ENCODE data around the gene FAM53B.

DNA sequence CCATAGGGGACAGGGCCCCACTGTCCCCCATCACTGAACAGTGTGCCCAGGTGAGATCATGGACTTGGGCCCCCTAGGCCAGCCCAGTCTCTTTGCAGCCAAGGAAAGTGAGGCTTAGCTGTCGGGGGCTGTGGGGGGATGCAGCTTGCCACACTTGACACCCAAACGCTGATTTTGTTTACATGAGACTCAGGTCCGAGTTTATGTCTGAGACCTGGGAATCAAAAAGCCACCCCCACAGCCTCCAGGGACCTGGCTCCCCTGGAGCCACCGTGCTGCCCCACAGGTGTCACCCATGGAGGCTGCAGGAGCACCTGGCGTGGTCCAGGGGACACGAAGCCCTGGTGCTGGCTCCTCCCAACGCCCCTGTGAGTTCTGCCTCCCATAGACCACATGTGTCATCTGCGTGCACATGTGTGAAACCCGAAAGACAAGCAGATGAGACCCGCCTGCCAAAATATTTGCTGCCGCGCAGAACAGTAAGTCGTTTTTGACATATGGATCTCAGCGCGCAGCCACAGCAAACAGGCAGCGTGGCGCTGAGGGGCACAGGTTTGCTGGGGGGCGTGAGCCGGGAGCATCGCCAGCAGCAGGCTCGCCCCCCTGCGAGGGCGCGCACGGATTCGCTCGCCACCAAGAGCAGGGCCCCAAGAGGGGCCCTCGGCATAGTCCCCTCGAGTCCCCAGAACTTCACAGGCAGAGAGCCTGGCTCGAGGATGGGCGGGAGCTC lies 170.3 kb downstream of the FAM53B start:
- TF ChIP-seq, protein P1, sequence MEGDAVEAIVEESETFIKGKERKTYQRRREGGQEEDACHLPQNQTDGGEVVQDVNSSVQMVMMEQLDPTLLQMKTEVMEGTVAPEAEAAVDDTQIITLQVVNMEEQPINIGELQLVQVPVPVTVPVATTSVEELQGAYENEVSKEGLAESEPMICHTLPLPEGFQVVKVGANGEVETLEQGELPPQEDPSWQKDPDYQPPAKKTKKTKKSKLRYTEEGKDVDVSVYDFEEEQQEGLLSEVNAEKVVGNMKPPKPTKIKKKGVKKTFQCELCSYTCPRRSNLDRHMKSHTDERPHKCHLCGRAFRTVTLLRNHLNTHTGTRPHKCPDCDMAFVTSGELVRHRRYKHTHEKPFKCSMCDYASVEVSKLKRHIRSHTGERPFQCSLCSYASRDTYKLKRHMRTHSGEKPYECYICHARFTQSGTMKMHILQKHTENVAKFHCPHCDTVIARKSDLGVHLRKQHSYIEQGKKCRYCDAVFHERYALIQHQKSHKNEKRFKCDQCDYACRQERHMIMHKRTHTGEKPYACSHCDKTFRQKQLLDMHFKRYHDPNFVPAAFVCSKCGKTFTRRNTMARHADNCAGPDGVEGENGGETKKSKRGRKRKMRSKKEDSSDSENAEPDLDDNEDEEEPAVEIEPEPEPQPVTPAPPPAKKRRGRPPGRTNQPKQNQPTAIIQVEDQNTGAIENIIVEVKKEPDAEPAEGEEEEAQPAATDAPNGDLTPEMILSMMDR (tag by site-specific recombination; IDR thresholded peaks at IDR 0.05) = no peak
- TF ChIP-seq REPIN1 (tag by site-specific recombination; IDR thresholded peaks at IDR 0.05; ENCODE audit: low read depth) (no peak), ZNF174 (tag by site-specific recombination; IDR thresholded peaks at IDR 0.05) (no peak), ZNF37A (tag by site-specific recombination; IDR thresholded peaks at IDR 0.05) (no peak), MEIS1 (CRISPR knock-in tag; IDR thresholded peaks at IDR 0.05; ENCODE audit: borderline replicate concordance) (no peak), YY1 (tag by site-specific recombination; IDR thresholded peaks at IDR 0.05) (no peak), ZNF560 (tag by site-specific recombination; IDR thresholded peaks at IDR 0.05; ENCODE audit: borderline replicate concordance) (no peak), ZNF558 (tag by site-specific recombination; IDR thresholded peaks at IDR 0.05) (no peak), ZNF416 (tag by site-specific recombination; IDR thresholded peaks at IDR 0.05) (no peak), ZNF184 (tag by site-specific recombination; IDR thresholded peaks at IDR 0.05) (no peak), ZNF423 (tag by site-specific recombination; IDR thresholded peaks at IDR 0.05) (no peak), TCF7L2 (IDR thresholded peaks at IDR 0.05; ENCODE audit: borderline replicate concordance, low read depth, low read length) (no peak)
- TF ChIP-seq, protein P2, sequence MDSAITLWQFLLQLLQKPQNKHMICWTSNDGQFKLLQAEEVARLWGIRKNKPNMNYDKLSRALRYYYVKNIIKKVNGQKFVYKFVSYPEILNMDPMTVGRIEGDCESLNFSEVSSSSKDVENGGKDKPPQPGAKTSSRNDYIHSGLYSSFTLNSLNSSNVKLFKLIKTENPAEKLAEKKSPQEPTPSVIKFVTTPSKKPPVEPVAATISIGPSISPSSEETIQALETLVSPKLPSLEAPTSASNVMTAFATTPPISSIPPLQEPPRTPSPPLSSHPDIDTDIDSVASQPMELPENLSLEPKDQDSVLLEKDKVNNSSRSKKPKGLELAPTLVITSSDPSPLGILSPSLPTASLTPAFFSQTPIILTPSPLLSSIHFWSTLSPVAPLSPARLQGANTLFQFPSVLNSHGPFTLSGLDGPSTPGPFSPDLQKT (IDR thresholded peaks at IDR 0.05; ENCODE audit: borderline replicate concordance, low read depth, low read length) = no peak
- TF ChIP-seq, protein P3, sequence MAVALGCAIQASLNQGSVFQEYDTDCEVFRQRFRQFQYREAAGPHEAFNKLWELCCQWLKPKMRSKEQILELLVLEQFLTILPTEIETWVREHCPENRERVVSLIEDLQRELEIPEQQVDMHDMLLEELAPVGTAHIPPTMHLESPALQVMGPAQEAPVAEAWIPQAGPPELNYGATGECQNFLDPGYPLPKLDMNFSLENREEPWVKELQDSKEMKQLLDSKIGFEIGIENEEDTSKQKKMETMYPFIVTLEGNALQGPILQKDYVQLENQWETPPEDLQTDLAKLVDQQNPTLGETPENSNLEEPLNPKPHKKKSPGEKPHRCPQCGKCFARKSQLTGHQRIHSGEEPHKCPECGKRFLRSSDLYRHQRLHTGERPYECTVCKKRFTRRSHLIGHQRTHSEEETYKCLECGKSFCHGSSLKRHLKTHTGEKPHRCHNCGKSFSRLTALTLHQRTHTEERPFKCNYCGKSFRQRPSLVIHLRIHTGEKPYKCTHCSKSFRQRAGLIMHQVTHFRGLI (tag by site-specific recombination; IDR thresholded peaks at IDR 0.05) = no peak
